ENCODE measurements around the gene PTK6. TPM values are rescaled to one million over a fixed set of nuclear protein-coding genes. Genes with fewer than 3 reads are reported as not detected.
"Not testable (repeated sequence)": the region's sequence is repeated elsewhere in the genome, so short reads cannot be mapped to it uniquely, and the experiment has no call there.

PTK6 gene
- total RNA-seq, 6 experiments from 2014 or later, result 0.07 TPM; not detected in 4

DNA sequence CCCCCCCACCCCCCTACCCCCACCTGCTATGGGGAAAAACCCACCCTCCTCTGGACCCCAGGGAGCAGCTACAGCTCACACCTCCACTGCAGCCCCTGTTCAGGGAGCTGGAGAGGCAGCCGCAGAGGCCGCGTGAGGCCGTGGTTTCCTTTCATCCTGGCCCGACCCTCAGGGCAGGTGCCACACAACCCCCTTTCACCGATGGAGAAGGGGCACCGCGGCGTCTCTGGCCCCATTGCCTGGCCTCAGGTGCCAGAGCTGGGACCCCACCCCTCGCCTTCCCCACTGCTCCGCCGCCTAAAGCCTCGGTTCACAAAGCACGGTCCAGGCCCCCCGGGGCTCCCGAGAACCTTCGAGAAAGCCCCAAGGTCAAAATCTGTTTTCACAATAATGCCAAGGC, 52.9 kb downstream of the PTK6 start:
- no peak overlapping the region for H3K27ac Mint-ChIP-seq
- no peaks in the 10 kb centered on the region for H3K36me3 Mint-ChIP-seq (ENCODE audit: low read depth)
- peaks cover 20% of the 10 kb centered on the region for H3K27me3 Mint-ChIP-seq (ENCODE audit: insufficient read depth)
- DNase-seq, result no peak
- H3K4me3 Mint-ChIP-seq, result no peak overlapping the region
- TF ChIP-seq CTCF (IDR thresholded peaks at IDR 0.05), result no peak
- H3K4me1 Mint-ChIP-seq (ENCODE audit: low read depth), result no peaks in the 10 kb centered on the region
- H3K9me3 Mint-ChIP-seq, result no peaks in the 10 kb centered on the region

GRCh38 chr20:63483834-63484233, 53.3 kb downstream of the PTK6 start:
- H3K4me1 Mint-ChIP-seq (ENCODE audit: low read depth), result no peaks in the 10 kb centered on the region
- H3K27me3 Mint-ChIP-seq (ENCODE audit: insufficient read depth), result peaks cover 19% of the 10 kb centered on the region
- DNase-seq, result no peak
- H3K4me3 Mint-ChIP-seq, result no peak overlapping the region
- no peaks in the 10 kb centered on the region for H3K36me3 Mint-ChIP-seq (ENCODE audit: low read depth)
- peak; percentile 18; the same call in 1 of the 2 replicates for TF ChIP-seq CTCF (IDR thresholded peaks at IDR 0.05)
- no peaks in the 10 kb centered on the region for H3K9me3 Mint-ChIP-seq
- no peak overlapping the region for H3K27ac Mint-ChIP-seq

GRCh38 chr20:63482021-63482587, 55.1 kb downstream of the PTK6 start:
- H3K4me1 Mint-ChIP-seq (ENCODE audit: low read depth), result no peaks in the 10 kb centered on the region
- no peaks in the 10 kb centered on the region for H3K36me3 Mint-ChIP-seq (ENCODE audit: low read depth)
- H3K27ac Mint-ChIP-seq, result no peak overlapping the region
- no peak for DNase-seq
- TF ChIP-seq CTCF (IDR thresholded peaks at IDR 0.05), result no peak
- H3K9me3 Mint-ChIP-seq, result no peaks in the 10 kb centered on the region
- H3K27me3 Mint-ChIP-seq (ENCODE audit: insufficient read depth), result peaks cover 17% of the 10 kb centered on the region
- H3K4me3 Mint-ChIP-seq, result no peak overlapping the region

- no peaks in the 10 kb centered on the region for H3K9me3 Mint-ChIP-seq
Observed at GRCh38 chr20:63481503-63481902, 55.7 kb downstream of the PTK6 start.

DNA sequence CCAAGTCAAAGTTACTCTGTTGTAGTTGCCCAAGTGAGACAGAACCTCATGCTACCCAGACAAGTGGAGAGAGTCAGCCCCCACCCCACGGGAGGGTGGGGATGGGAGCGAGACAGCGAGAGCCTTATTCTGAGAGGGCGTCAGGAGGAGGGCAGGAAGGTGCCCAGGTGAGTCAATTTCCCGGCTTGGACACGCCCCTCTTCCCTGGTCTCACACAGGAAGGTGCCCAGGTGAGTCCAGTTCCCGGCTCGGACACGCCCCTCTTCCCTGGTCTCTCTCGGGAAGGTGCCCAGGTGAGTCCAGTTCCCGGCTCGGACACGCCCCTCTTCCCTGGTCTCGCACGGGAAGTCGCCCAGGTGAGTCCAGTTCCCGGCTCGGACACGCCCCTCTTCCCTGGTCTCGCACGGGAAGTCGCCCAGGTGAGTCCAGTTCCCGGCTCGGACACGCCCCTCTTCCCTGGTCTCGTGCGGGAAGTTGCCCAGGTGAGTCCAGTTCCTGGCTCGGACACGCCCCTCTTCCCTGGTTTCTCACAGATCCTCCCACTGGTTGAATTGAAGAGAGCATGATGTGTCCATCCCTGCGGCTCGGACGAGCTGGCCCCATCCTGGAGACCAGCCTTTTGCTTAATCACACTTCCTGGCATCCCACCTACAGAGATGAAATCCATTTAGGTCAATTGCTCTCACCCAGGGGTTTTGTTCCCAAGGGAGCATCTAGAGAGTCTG, 57.3 kb downstream of the PTK6 start:
- H3K27me3 Mint-ChIP-seq (ENCODE audit: insufficient read depth), result peaks cover 24% of the 10 kb centered on the region
- DNase-seq; H3K36me3 Mint-ChIP-seq (ENCODE audit: low read depth); H3K4me3 Mint-ChIP-seq; H3K9me3 Mint-ChIP-seq; H3K4me1 Mint-ChIP-seq (ENCODE audit: low read depth); H3K27ac Mint-ChIP-seq: not testable (repeated sequence)

More at GRCh38 chr20:63481503-63481902, 55.7 kb downstream of the PTK6 start:
- Mint-ChIP-seq H3K27ac (no peak overlapping the region), H3K27me3 (ENCODE audit: insufficient read depth) (peaks cover 19% of the 10 kb centered on the region), H3K4me3 (no peak overlapping the region), H3K36me3 (ENCODE audit: low read depth) (no peaks in the 10 kb centered on the region), H3K4me1 (ENCODE audit: low read depth) (no peaks in the 10 kb centered on the region)
- no peak for TF ChIP-seq CTCF (IDR thresholded peaks at IDR 0.05)
- DNase-seq, result no peak

Data from HFFc6 (cell line).